HepG2 (cell line): ENCODE measurements around the gene EEF1AKMT3. TPM values are rescaled to one million over a fixed set of nuclear protein-coding genes. Genes with fewer than 3 reads are reported as not detected.

Experiments used
- ATAC-seq: fragments of 200-7000 bp; cut with Tn5 transposase; 3 replicates; pipeline ENCODE4 v1.9.1; 2020; ENCODE audit warnings: mild to moderate bottlenecking, moderate library complexity
- BruUV-seq: library from RNA; stranded (reverse); fragments of 400-500 nt; replicated peaks from 2 replicates; lab custom pipeline; 2021; lab: Mats Ljungman, UMichigan
- CTCF ChIA-PET: fragments of 300-600 bp; formaldehyde crosslinking; extraction: SDS; loops from one replicate; lab custom pipeline; 2021; ENCODE audit warnings: low total read pairs, inconsistent platforms, low intra/inter-chr PET ratio; lab: Yijun Ruan, JAX
- POLR2A ChIA-PET: fragments of 350-600 bp; sonication (Branson Sonifier 250); formaldehyde crosslinking; loops from one replicate; lab custom pipeline; 2020; ENCODE audit warnings: antibody characterized with exemption, inconsistent platforms; lab: Yijun Ruan, JAX
- DNase-seq: peaks from one replicate; pipeline ENCODE4 v3.0.0-alpha.2; 2015; ENCODE audit warnings: low spot score
- FAIRE-seq: peaks from 3 replicates; lab custom pipeline; 2011; peaks lifted over from hg19 to GRCh38; lab: Jason Lieb, UNC
- H2AFZ ChIP-seq: one replicate; pipeline ENCODE4 v1.6.1; 2011; ENCODE audit warnings: low read length, inconsistent platforms
- H3K27ac ChIP-seq: fragments of 300-600 bp; 3 replicates; pipeline ENCODE4 v1.8.0; 2011; ENCODE audit warnings: mixed run types, mild to moderate bottlenecking, mixed read lengths, low read length, inconsistent platforms; ENCODE audit not compliant: insufficient read depth; ENCODE audit errors: extremely low read length
- H3K27me3 ChIP-seq, 2 experiments: fragments of 200-600 bp in 1 of 2; 2 replicates in 1 of 2; 3 replicates in 1 of 2; pipeline versions ENCODE4 v1.6.0 to v1.8.0; 2011; ENCODE audit warnings: low read length in 2 of 2, mild to moderate bottlenecking in 2 of 2, moderate library complexity in 2 of 2, inconsistent platforms in 1 of 2; ENCODE audit not compliant: insufficient read depth in 2 of 2, control insufficient read depth in 1 of 2
- H3K36me3 ChIP-seq, 2 experiments: fragments of 200-600 bp in 1 of 2; replicated peaks in 1 of 2; 2 replicates in 1 of 2; 3 replicates in 1 of 2; pipeline versions ENCODE4 v1.5.1 to v1.8.0; 2011; ENCODE audit warnings: low read length in 2 of 2, inconsistent platforms in 1 of 2; ENCODE audit not compliant: insufficient read depth in 2 of 2, control insufficient read depth in 1 of 2
- H3K4me1 ChIP-seq: 2 replicates; pipeline ENCODE4 v1.5.1; 2012; ENCODE audit warnings: low read length, inconsistent platforms; ENCODE audit not compliant: insufficient read depth
- H3K4me2 ChIP-seq: 2 replicates; pipeline ENCODE4 v1.6.0; 2011; ENCODE audit warnings: low read depth, low read length, inconsistent platforms
- H3K4me3 ChIP-seq, 3 experiments: fragments of 200-600 bp in 1 of 3; sonication (generic), shearing (Covaris generic) in 1 of 3; replicated peaks in 1 of 3; 2 replicates each; pipeline ENCODE4 v1.5.1; 2011 to 2016; ENCODE audit warnings: low read length in 3 of 3, inconsistent platforms in 2 of 3, low read depth in 2 of 3, mild to moderate bottlenecking in 2 of 3, control low read depth in 1 of 3, mixed read lengths in 1 of 3; ENCODE audit not compliant: insufficient read depth in 1 of 3
- H3K79me2 ChIP-seq: one replicate; pipeline ENCODE4 v1.6.1; 2011; ENCODE audit warnings: low read length, inconsistent platforms; ENCODE audit not compliant: insufficient read depth
- H3K9ac ChIP-seq: 2 replicates; pipeline ENCODE4 v1.6.0; 2011; ENCODE audit warnings: mild to moderate bottlenecking, low read depth, low read length, inconsistent platforms; ENCODE audit not compliant: insufficient read depth
- H3K9me3 ChIP-seq: 2 replicates; pipeline ENCODE4 v1.5.1; 2012; ENCODE audit warnings: mild to moderate bottlenecking, low read length
- H4K20me1 ChIP-seq: 2 replicates; pipeline ENCODE4 v1.6.0; 2011; ENCODE audit warnings: inconsistent platforms, mild to moderate bottlenecking, low read length, moderate library complexity; ENCODE audit not compliant: insufficient read depth
- CBX1 ChIP-seq: IDR thresholded peaks from one replicate; pipeline ENCODE4 v1.6.1; 2016; ENCODE audit warnings: antibody characterized with exemption, low read depth
- GABPB1 ChIP-seq: IDR thresholded peaks from 2 replicates; pipeline ENCODE4 v1.6.1; 2016; ENCODE audit warnings: mild to moderate bottlenecking, missing genetic modification reagents, moderate library complexity, missing compliant biosample characterization
- HMGA1 ChIP-seq: sonication (generic); formaldehyde crosslinking; conservative IDR thresholded peaks from 2 replicates; pipeline ENCODE4 v1.4.0; 2020; ENCODE audit warnings: missing genetic modification reagents
- HOMEZ ChIP-seq: IDR thresholded peaks from 2 replicates; pipeline ENCODE4 v1.6.1; 2016; ENCODE audit warnings: low read depth
- LCORL ChIP-seq, 2 experiments: fragments of 450-650 bp in 1 of 2; sonication (generic) in 1 of 2; formaldehyde crosslinking in 1 of 2; IDR thresholded peaks; 2 replicates each; pipeline versions ENCODE4 v1.5.0 to v1.6.1; 2017 to 2020; ENCODE audit warnings: antibody characterized with exemption in 1 of 2, missing genetic modification reagents in 1 of 2
- NFYB ChIP-seq: sonication (generic); formaldehyde crosslinking; IDR thresholded peaks from 2 replicates; pipeline ENCODE4 v1.4.0; 2020; ENCODE audit warnings: missing genetic modification reagents
- SNAI1 ChIP-seq: sonication (generic); formaldehyde crosslinking; IDR thresholded peaks from 2 replicates; pipeline ENCODE4 v1.5.0; 2020; ENCODE audit warnings: mild to moderate bottlenecking, missing genetic modification reagents, borderline replicate concordance
- SYNCRIP ChIP-seq: fragments of 200-400 bp; formaldehyde crosslinking; IDR thresholded peaks from 2 replicates; pipeline ENCODE4 v1.6.1; 2018; ENCODE audit warnings: mild to moderate bottlenecking, low read depth, low read length; ENCODE audit not compliant: insufficient read depth
- TEF ChIP-seq: sonication (generic); formaldehyde crosslinking; IDR thresholded peaks from 2 replicates; pipeline ENCODE4 v1.5.0; 2020; ENCODE audit warnings: missing genetic modification reagents
- TIGD3 ChIP-seq: sonication (generic); formaldehyde crosslinking; IDR thresholded peaks from 2 replicates; pipeline ENCODE4 v1.5.1; 2020; ENCODE audit warnings: mild to moderate bottlenecking, missing genetic modification reagents, borderline replicate concordance
- TP53 ChIP-seq: sonication (generic); formaldehyde crosslinking; conservative IDR thresholded peaks from 2 replicates; pipeline ENCODE4 v1.4.0; 2020; ENCODE audit warnings: missing genetic modification reagents
- ZBTB2 ChIP-seq: sonication (generic); formaldehyde crosslinking; IDR thresholded peaks from 2 replicates; pipeline ENCODE4 v1.8.0; 2022; ENCODE audit warnings: low read depth, missing genetic modification reagents
- ZNF230 ChIP-seq: sonication (generic); formaldehyde crosslinking; IDR thresholded peaks from 2 replicates; pipeline ENCODE4 v1.4.0; 2020; ENCODE audit warnings: mild to moderate bottlenecking, missing genetic modification reagents
- ZNF350 ChIP-seq: sonication (generic); formaldehyde crosslinking; IDR thresholded peaks from 2 replicates; pipeline ENCODE4 v1.4.0; 2020; ENCODE audit warnings: mild to moderate bottlenecking, low read depth, missing genetic modification reagents, borderline replicate concordance
- ZNF678 ChIP-seq: sonication (generic); formaldehyde crosslinking; IDR thresholded peaks from 2 replicates; pipeline ENCODE4 v1.4.0; 2020; ENCODE audit warnings: mild to moderate bottlenecking, missing genetic modification reagents
- ZNF687 ChIP-seq: sonication (generic); formaldehyde crosslinking; IDR thresholded peaks from 2 replicates; pipeline ENCODE4 v1.5.1; 2020; ENCODE audit warnings: mild to moderate bottlenecking, missing genetic modification reagents, moderate library complexity
- WGBS: methylation state at CpG from one replicate; pipeline ENCODE4 v1.1.6; 2017; ENCODE audit warnings: low lambda C conversion rate; 5-methylcytosine and 5-hydroxymethylcytosine counted together
- in situ Hi-C: cut with HindIII; loops from 2 replicates; pipeline ENCODE4 v1.10.0; 2017; ENCODE audit warnings: low pct_unique_long_range_greater_than_20kb; ENCODE audit not compliant: extremely low pct_ligation_motif_present
- intact Hi-C: fragments of 100-400 bp; cut with micrococcal nuclease; formaldehyde crosslinking; loops from one replicate; pipeline ENCODE4 v1.10.0; 2022; ENCODE audit not compliant: unreplicated experiment
- polyA plus RNA-seq, 8 experiments: library from polyadenylated mRNA; depleted of rRNA in 3 of 8; stranded (reverse) in 7 of 8; unstranded in 1 of 8; fragments of >200 nt; fragmentation: Illumina TruSeq in 4 of 8; extraction: Trizol in 4 of 8; gene quantifications; 2 replicates each; pipeline versions ENCODE4 v1.2.1 to v1.2.3, GENCODE V29; 2011 to 2016; ENCODE audit warnings: low read depth in 4 of 8, missing spikeins in 1 of 8, mixed read lengths in 1 of 8; ENCODE audit not compliant: insufficient read depth in 1 of 8
- total RNA-seq, 5 experiments: library from RNA; depleted of rRNA; stranded (reverse); fragments of >200 nt; fragmentation: Illumina TruSeq; extraction: Trizol; gene quantifications; 2 replicates each; pipeline ENCODE4 v1.2.3, GENCODE V29; 2016; ENCODE audit warnings: low read depth in 1 of 5

The EEF1AKMT3 gene
- total and polyA plus RNA-seq, 2 of the 13 experiments (the other 11 are each of a cell fraction or from before 2014, with no cell fraction given) = 4.7 to 11.4 TPM

- ATAC-seq = no peak
- H3K36me3 ChIP-seq = no peaks in the 10 kb centered on the region; a peak in 1 of 5 replicates
- no peaks in the 10 kb centered on the region for H3K9me3 ChIP-seq
- H3K79me2 ChIP-seq = no peaks in the 10 kb centered on the region
- FAIRE-seq = no peak
- no peak overlapping the region for H3K4me3 ChIP-seq
- H2AFZ ChIP-seq = no peak overlapping the region
- no TSS peak for BruUV-seq
- no peak for DNase-seq
- H3K27me3 ChIP-seq = peaks cover 0 to 6% of the 10 kb centered on the region in 2 experiments; a peak in 1 of 5 replicates
- H3K9ac ChIP-seq = no peak overlapping the region
- in situ Hi-C loops = no loop called here
- ChIA-PET POLR2A (no interaction called here), CTCF (no interaction called here)
- H3K4me2 ChIP-seq = no peak overlapping the region
- WGBS = 91% methylated on average over 2 of the region's 2 CpGs
- intact Hi-C loops = no loop called here
- no peaks in the 10 kb centered on the region for H4K20me1 ChIP-seq
- peaks cover 36% of the 10 kb centered on the region for H3K4me1 ChIP-seq
- no peak overlapping the region for H3K27ac ChIP-seq
- TF ChIP-seq ZNF350 (CRISPR knock-in tag) (no peak), TP53 (CRISPR knock-in tag) (no peak), HMGA1 (CRISPR knock-in tag) (no peak), HOMEZ (no peak), ZNF687 (CRISPR knock-in tag) (no peak), TIGD3 (CRISPR knock-in tag) (no peak), TEF (CRISPR knock-in tag) (no peak), ZNF230 (CRISPR knock-in tag) (no peak), GABPB1 (CRISPR knock-in tag) (no peak), ZBTB2 (CRISPR knock-in tag) (no peak), SYNCRIP (no peak), ZNF678 (CRISPR knock-in tag) (no peak), CBX1 (no peak), LCORL (IDR thresholded peaks at IDR 0.05) (no peak), LCORL (CRISPR knock-in tag; IDR thresholded peaks at IDR 0.05) (no peak), SNAI1 (no peak), NFYB (CRISPR knock-in tag) (no peak)
Measured at GRCh38 chr12:57762463-57762862, 10.0 kb upstream of the EEF1AKMT3 start.
